Measurements from ENCODE around the gene EPS8L1. TPM values are rescaled to one million over a fixed set of nuclear protein-coding genes. Genes with fewer than 3 reads are reported as not detected.
A peak's percentile ranks its signal among the peaks of the same experiment; 100 is the strongest.

Gene EPS8L1
- polyA plus RNA-seq, 1 donor (not counting 4 experiments of a cell fraction or from before 2014, with no cell fraction given), result 26.0 TPM

DNA sequence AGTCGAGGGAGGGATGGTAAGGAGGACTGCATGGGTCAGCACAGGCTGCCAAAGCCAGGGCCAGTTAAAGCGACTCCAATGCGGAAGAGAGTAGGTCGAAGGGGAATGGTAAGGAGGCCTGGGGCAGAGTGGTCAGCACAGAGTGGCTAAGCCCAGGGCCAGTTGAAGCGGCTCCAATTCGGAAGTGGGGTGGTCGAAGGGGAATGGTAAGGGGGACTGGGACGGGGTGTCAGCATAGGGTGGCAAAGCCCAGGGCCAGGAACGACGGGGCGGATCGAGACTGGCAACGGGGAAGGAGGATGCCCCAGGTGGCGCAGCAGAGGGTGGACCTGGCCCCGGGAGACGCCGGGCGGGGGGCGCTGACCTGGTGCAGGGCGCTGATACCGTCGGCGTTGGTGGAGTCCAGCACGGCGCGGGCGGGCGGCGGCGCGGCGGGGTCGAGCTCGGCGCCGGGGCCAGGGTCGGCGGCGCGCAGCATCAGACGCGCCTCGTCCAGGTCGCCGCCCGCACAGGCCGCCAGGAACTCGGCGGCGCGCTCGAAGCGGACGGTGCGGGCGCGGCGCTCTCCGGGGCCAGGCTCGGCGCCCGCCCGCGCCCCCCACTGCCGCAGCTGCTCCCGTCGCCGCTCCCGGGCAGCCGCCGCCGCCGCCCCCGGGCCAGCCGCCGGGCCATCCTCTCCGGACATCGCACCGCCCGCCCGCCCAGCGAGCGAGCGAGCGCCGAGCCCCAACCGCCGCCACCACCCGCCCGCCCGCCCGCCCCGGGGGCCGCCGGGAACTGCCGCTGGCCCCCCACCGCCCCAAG is 41.4 kb downstream of the EPS8L1 start, which contains the start of gene PPP1R12C:
PPP1R12C (minus strand) TSS at position 779 of the 804 bp plus-strand sequence; CDS start at position 685, 94 bp downstream.
- Histone ChIP-seq H3K27me3 (ENCODE audit: control insufficient read depth, extremely low read depth, insufficient read depth, low read length) (no peaks in the 10 kb centered on the region), H3K9me1 (ENCODE audit: control insufficient read depth, extremely low read depth, insufficient read depth, low read length) (no peaks in the 10 kb centered on the region), H3K79me2 (ENCODE audit: control insufficient read depth, insufficient read depth, low read length) (peaks cover 52% of the 10 kb centered on the region), H3K36me3 (ENCODE audit: control insufficient read depth in 2 of 2, extremely low read depth in 1 of 2, insufficient read depth in 2 of 2, low read length in 2 of 2) (peaks cover 0 to 3% of the 10 kb centered on the region in 2 experiments), H3K4me1 (ENCODE audit: control insufficient read depth, extremely low read depth, insufficient read depth, low read length) (peaks cover 11% of the 10 kb centered on the region), H3K27ac (ENCODE audit: control insufficient read depth, insufficient read depth, low read length) (peak within 1 kb of the TSS; percentile 61), H2AFZ (ENCODE audit: control insufficient read depth, low read length) (peak within 1 kb of the TSS; percentile 93), H3K9me3 (ENCODE audit: control insufficient read depth, low read depth, low read length) (no peaks in the 10 kb centered on the region), H4K20me1 (ENCODE audit: control insufficient read depth, extremely low read depth, insufficient read depth, low read length) (peaks cover 9% of the 10 kb centered on the region), H3K4me2 (ENCODE audit: control insufficient read depth, extremely low read depth, insufficient read depth, low read depth, low read length) (peak within 1 kb of the TSS; percentile 90), H3K9ac (ENCODE audit: control insufficient read depth, extremely low read depth, insufficient read depth, low read length) (peak within 1 kb of the TSS; percentile 84), H3K4me3 (ENCODE audit: control insufficient read depth in 2 of 3, extremely low read depth in 1 of 3, insufficient read depth in 2 of 3, low read depth in 1 of 3, low read length in 3 of 3) (peak within 1 kb of the TSS; percentile 82 to 83 (median 83))
- TF ChIP-seq, protein P1, sequence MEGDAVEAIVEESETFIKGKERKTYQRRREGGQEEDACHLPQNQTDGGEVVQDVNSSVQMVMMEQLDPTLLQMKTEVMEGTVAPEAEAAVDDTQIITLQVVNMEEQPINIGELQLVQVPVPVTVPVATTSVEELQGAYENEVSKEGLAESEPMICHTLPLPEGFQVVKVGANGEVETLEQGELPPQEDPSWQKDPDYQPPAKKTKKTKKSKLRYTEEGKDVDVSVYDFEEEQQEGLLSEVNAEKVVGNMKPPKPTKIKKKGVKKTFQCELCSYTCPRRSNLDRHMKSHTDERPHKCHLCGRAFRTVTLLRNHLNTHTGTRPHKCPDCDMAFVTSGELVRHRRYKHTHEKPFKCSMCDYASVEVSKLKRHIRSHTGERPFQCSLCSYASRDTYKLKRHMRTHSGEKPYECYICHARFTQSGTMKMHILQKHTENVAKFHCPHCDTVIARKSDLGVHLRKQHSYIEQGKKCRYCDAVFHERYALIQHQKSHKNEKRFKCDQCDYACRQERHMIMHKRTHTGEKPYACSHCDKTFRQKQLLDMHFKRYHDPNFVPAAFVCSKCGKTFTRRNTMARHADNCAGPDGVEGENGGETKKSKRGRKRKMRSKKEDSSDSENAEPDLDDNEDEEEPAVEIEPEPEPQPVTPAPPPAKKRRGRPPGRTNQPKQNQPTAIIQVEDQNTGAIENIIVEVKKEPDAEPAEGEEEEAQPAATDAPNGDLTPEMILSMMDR (optimal IDR thresholded peaks at IDR 0.05 in 1 of 3, IDR thresholded peaks at IDR 0.05 in 1 of 3, conservative IDR thresholded peaks at IDR 0.05 in 1 of 3; ENCODE audit: extremely low read depth in 1 of 3, insufficient read depth in 2 of 3, low read length in 3 of 3), result no peak
- TF ChIP-seq EZH2 (IDR thresholded peaks at IDR 0.05; ENCODE audit: low read length), result no peak
- dilution Hi-C loops (cut with MboI; ENCODE audit: extremely low pct_ligation_motif_present, low sequenced_read_pairs), result no loop called here
- FAIRE-seq, result no peak
- DNase-seq (ENCODE audit: low read depth, low spot score), result no peak

GRCh38 chr19:55117663-55118391 is 42.2 kb downstream of the EPS8L1 start:
- H3K9me3 ChIP-seq (ENCODE audit: control insufficient read depth, low read depth, low read length), result no peaks in the 10 kb centered on the region
- peaks cover 9% of the 10 kb centered on the region for H4K20me1 ChIP-seq (ENCODE audit: control insufficient read depth, extremely low read depth, insufficient read depth, low read length)
- FAIRE-seq (peak; percentile 76), DNase-seq (ENCODE audit: low read depth, low spot score) (peak; percentile 86)
- H3K36me3 ChIP-seq (ENCODE audit: control insufficient read depth in 2 of 2, extremely low read depth in 1 of 2, insufficient read depth in 2 of 2, low read length in 2 of 2), result peaks cover 0 to 1% of the 10 kb centered on the region in 2 experiments
- no peaks in the 10 kb centered on the region for H3K9me1 ChIP-seq (ENCODE audit: control insufficient read depth, extremely low read depth, insufficient read depth, low read length)
- dilution Hi-C loops (cut with MboI; ENCODE audit: extremely low pct_ligation_motif_present, low sequenced_read_pairs), result no loop called here
- no peaks in the 10 kb centered on the region for H3K27me3 ChIP-seq (ENCODE audit: control insufficient read depth, extremely low read depth, insufficient read depth, low read length)
- H3K4me3 ChIP-seq (ENCODE audit: control insufficient read depth in 2 of 3, extremely low read depth in 1 of 3, insufficient read depth in 2 of 3, low read depth in 1 of 3, low read length in 3 of 3), result peak overlapping the region; percentile 81 to 83 (median 82)
- peak overlapping the region; percentile 79 for H3K9ac ChIP-seq (ENCODE audit: control insufficient read depth, extremely low read depth, insufficient read depth, low read length)
- peaks cover 11% of the 10 kb centered on the region for H3K4me1 ChIP-seq (ENCODE audit: control insufficient read depth, extremely low read depth, insufficient read depth, low read length)
- no peak for TF ChIP-seq EZH2 (IDR thresholded peaks at IDR 0.05; ENCODE audit: low read length)
- TF ChIP-seq, protein P1 (optimal IDR thresholded peaks at IDR 0.05 in 1 of 3, IDR thresholded peaks at IDR 0.05 in 1 of 3, conservative IDR thresholded peaks at IDR 0.05 in 1 of 3; ENCODE audit: extremely low read depth in 1 of 3, insufficient read depth in 2 of 3, low read length in 3 of 3), result no peak
- peak overlapping the region; percentile 93 for H2AFZ ChIP-seq (ENCODE audit: control insufficient read depth, low read length)
- H3K27ac ChIP-seq (ENCODE audit: control insufficient read depth, insufficient read depth, low read length), result peak overlapping the region; percentile 61
- peak overlapping the region; percentile 90 for H3K4me2 ChIP-seq (ENCODE audit: control insufficient read depth, extremely low read depth, insufficient read depth, low read depth, low read length)
- H3K79me2 ChIP-seq (ENCODE audit: control insufficient read depth, insufficient read depth, low read length), result peaks cover 44% of the 10 kb centered on the region

All from keratinocyte (primary cell).